K562 (cell line): ENCODE data around the gene BNC2. TPM values are rescaled to one million over a fixed set of nuclear protein-coding genes. Genes with fewer than 3 reads are reported as not detected.

ENCODE experiments used
- ATAC-seq: fragments of 200-7000 bp; cut with Tn5 transposase; 3 replicates; pipeline ENCODE4 v1.9.1; 2020; ENCODE audit warnings: moderate library complexity
- BruUV-seq: library from RNA; stranded (reverse); fragments of 400-500 nt; replicated peaks from 2 replicates; lab custom pipeline; 2021; lab: Mats Ljungman, UMichigan
- CTCF ChIA-PET: fragments of 300-600 bp; formaldehyde crosslinking; extraction: SDS; loops from one replicate; lab custom pipeline; 2021; ENCODE audit warnings: low intra/inter-chr PET ratio; lab: Yijun Ruan, JAX
- POLR2A ChIA-PET: fragments of 300-600, 350-650 bp; sonication (Branson Sonifier 250); formaldehyde crosslinking; extraction: SDS; loops from one replicate; lab custom pipeline; 2021; ENCODE audit warnings: antibody characterized with exemption, inconsistent platforms; lab: Yijun Ruan, JAX
- DNase-seq, 4 experiments: peaks; one replicate each; pipeline versions ENCODE4 v3.0.0 to v3.0.0-alpha.2; 2011 to 2018; ENCODE audit warnings: low spot score in 3 of 4, mixed read lengths in 3 of 4; ENCODE audit errors: extremely low read depth in 1 of 4
- FAIRE-seq: peaks from 2 replicates; lab custom pipeline; 2011; peaks lifted over from hg19 to GRCh38; lab: Jason Lieb, UNC
- H2AFZ ChIP-seq: 2 replicates; pipeline ENCODE4 v1.6.0; 2011; ENCODE audit warnings: low read depth, low read length, control low read depth, inconsistent platforms
- H3K27ac ChIP-seq: fragments of 200-600 bp; 3 replicates; pipeline ENCODE4 v1.8.0; 2011; ENCODE audit warnings: low read depth, mild to moderate bottlenecking, control low read depth, inconsistent platforms, low read length, moderate library complexity, mixed read lengths; ENCODE audit errors: extremely low read depth
- H3K27me3 ChIP-seq, 2 experiments: fragments of 300-600 bp in 1 of 2; 2 replicates in 1 of 2; 3 replicates in 1 of 2; pipeline versions ENCODE4 v1.6.0 to v1.8.0; 2011; ENCODE audit warnings: inconsistent platforms in 2 of 2, low read length in 2 of 2, mild to moderate bottlenecking in 1 of 2, mixed read lengths in 1 of 2, moderate library complexity in 1 of 2; ENCODE audit not compliant: control insufficient read depth in 2 of 2, insufficient read depth in 2 of 2
- H3K36me3 ChIP-seq: fragments of 300-600 bp; 3 replicates; pipeline ENCODE4 v1.8.0; 2011; ENCODE audit warnings: mild to moderate bottlenecking, low read length, inconsistent platforms; ENCODE audit not compliant: control insufficient read depth, insufficient read depth
- H3K4me1 ChIP-seq, 2 experiments: fragments of 200-600 bp in 1 of 2; replicated peaks in 1 of 2; 2 replicates in 1 of 2; 3 replicates in 1 of 2; pipeline versions ENCODE4 v1.5.1 to v1.8.0; 2011; ENCODE audit warnings: inconsistent platforms in 2 of 2, low read length in 2 of 2, mild to moderate bottlenecking in 1 of 2, mixed read lengths in 1 of 2, moderate library complexity in 1 of 2; ENCODE audit not compliant: control insufficient read depth in 2 of 2, insufficient read depth in 2 of 2
- H3K4me2 ChIP-seq: 2 replicates; pipeline ENCODE4 v1.6.1; 2011; ENCODE audit warnings: low read length, control low read depth, inconsistent platforms, mixed read lengths; ENCODE audit not compliant: insufficient read depth
- H3K4me3 ChIP-seq: fragments of 200-600 bp; sonication (generic), shearing (Covaris generic); 2 replicates; pipeline ENCODE4 v1.5.1; 2016; ENCODE audit warnings: control low read depth, inconsistent platforms
- H3K79me2 ChIP-seq: fragments of 200-600 bp; 3 replicates; pipeline ENCODE4 v1.8.0; 2011; ENCODE audit warnings: low read length, inconsistent platforms; ENCODE audit not compliant: control insufficient read depth, insufficient read depth
- H3K9ac ChIP-seq, 2 experiments: 2 replicates each; pipeline versions ENCODE4 v1.6.0 to v1.6.1; 2011; ENCODE audit warnings: low read depth in 2 of 2, low read length in 2 of 2, control low read depth in 1 of 2, inconsistent platforms in 1 of 2, mild to moderate bottlenecking in 1 of 2, mixed read lengths in 1 of 2; ENCODE audit not compliant: insufficient read depth in 1 of 2
- H3K9me1 ChIP-seq: one replicate; pipeline ENCODE4 v1.6.0; 2011; ENCODE audit warnings: inconsistent platforms, mild to moderate bottlenecking, low read length, moderate library complexity; ENCODE audit not compliant: control insufficient read depth, insufficient read depth
- H3K9me3 ChIP-seq: replicated peaks from 2 replicates; pipeline ENCODE4 v1.5.1; 2011; ENCODE audit warnings: low read depth, low read length, inconsistent platforms; ENCODE audit not compliant: control insufficient read depth, insufficient read depth
- H4K20me1 ChIP-seq: replicated peaks from 2 replicates; pipeline ENCODE4 v1.6.1; 2011; ENCODE audit warnings: low read length, inconsistent platforms, mixed read lengths; ENCODE audit not compliant: control insufficient read depth, insufficient read depth
- BACH1 ChIP-seq: fragments of 200-800 bp; sonication (Bioruptor generic); IDR thresholded peaks from 2 replicates; pipeline ENCODE4 v1.6.1; 2016; ENCODE audit warnings: missing genetic modification characterization, missing compliant biosample characterization
- CBX8 ChIP-seq: fragments of 200-600 bp; sonication (generic); IDR thresholded peaks from 2 replicates; pipeline ENCODE4 v1.6.1; 2012; ENCODE audit warnings: borderline replicate concordance, mixed run types, low read depth, mild to moderate bottlenecking, moderate library complexity, mixed read lengths, low read length, control low read depth, inconsistent platforms; ENCODE audit not compliant: poor library complexity, severe bottlenecking; ENCODE audit errors: extremely low read depth
- DIDO1 ChIP-seq: fragments of 450-650 bp; IDR thresholded peaks from 2 replicates; pipeline ENCODE4 v1.6.1; 2016; ENCODE audit warnings: low read depth, missing biosample characterization, missing genetic modification characterization
- FUS ChIP-seq: fragments of 200-400 bp; formaldehyde crosslinking; optimal IDR thresholded peaks from 2 replicates; pipeline ENCODE3; 2017; ENCODE audit warnings: low read depth, low read length
- MXD1 ChIP-seq: fragments of 250-450 bp; sonication (Bioruptor Pico); IDR thresholded peaks from 2 replicates; pipeline ENCODE4 v1.8.0; 2021; ENCODE audit warnings: borderline replicate concordance, mild to moderate bottlenecking, moderate library complexity; ENCODE audit not compliant: poor library complexity, severe bottlenecking
- TOE1 ChIP-seq, 2 experiments: fragments of 450-650 bp in 1 of 2; sonication (generic) in 1 of 2; formaldehyde crosslinking in 1 of 2; IDR thresholded peaks; 2 replicates each; pipeline versions ENCODE4 v1.7.1 to v1.8.0; 2016 to 2022; ENCODE audit warnings: borderline replicate concordance in 2 of 2, mild to moderate bottlenecking in 2 of 2, antibody characterized with exemption in 1 of 2, inconsistent platforms in 1 of 2, low read depth in 1 of 2, missing genetic modification reagents in 1 of 2, moderate library complexity in 1 of 2
- YBX1 ChIP-seq: fragments of 450-650 bp; IDR thresholded peaks from 2 replicates; pipeline ENCODE4 v1.7.1; 2016; ENCODE audit warnings: mild to moderate bottlenecking
- ZNF143 ChIP-seq: sonication (generic); formaldehyde crosslinking; IDR thresholded peaks from 2 replicates; pipeline ENCODE4 v1.9.0; 2022; ENCODE audit warnings: mild to moderate bottlenecking, missing genetic modification reagents
- ZNF780A ChIP-seq: fragments of 250-450 bp; sonication (Bioruptor Pico); IDR thresholded peaks from 2 replicates; pipeline ENCODE4 v1.5.0; 2021; ENCODE audit warnings: mild to moderate bottlenecking
- WGBS: fragments of 100-300 bp; shearing (Covaris generic); methylation state at CpG from one replicate; pipeline ENCODE4 v1.1.6; 2016; ENCODE audit warnings: low coverage, mixed read lengths; ENCODE audit not compliant: insufficient coverage; ENCODE audit errors: missing lambda C conversion rate; 5-methylcytosine and 5-hydroxymethylcytosine counted together
- in situ Hi-C: fragments of 300-500 bp; cut with MboI; formaldehyde crosslinking; loops from 4 replicates; pipeline ENCODE4 v1.15.0; 2018; ENCODE audit warnings: inconsistent platforms, mixed read lengths
- intact Hi-C: fragments of 100-400 bp; cut with micrococcal nuclease; formaldehyde crosslinking; loops from 2 replicates; pipeline ENCODE4 v1.14.2; 2022
- polyA plus RNA-seq, 8 experiments: library from polyadenylated mRNA; depleted of rRNA in 4 of 8; stranded (reverse) in 5 of 8; unstranded in 3 of 8; fragments of >200 nt; fragmentation: Nextera tagmentation in 2 of 8; fragmentation: Illumina TruSeq in 1 of 8; extraction: Ambion mirVana in 2 of 8; extraction: Trizol in 1 of 8; gene quantifications; 2 replicates each; pipeline versions ENCODE4 v1.2.1 to v1.2.3, GENCODE V29; 2011 to 2014; ENCODE audit warnings: inconsistent platforms in 1 of 8, missing spikeins in 1 of 8
- total RNA-seq, 7 experiments: library from RNA; depleted of rRNA in 6 of 7; stranded (reverse); fragments of >200 nt in 6 of 7; fragmentation: Illumina TruSeq in 2 of 7; extraction: Trizol in 2 of 7; gene quantifications; 2 replicates each; pipeline versions ENCODE4 v1.2.1 to v1.2.3, GENCODE V29; 2011 to 2021; ENCODE audit warnings: low replicate concordance in 1 of 7

The BNC2 gene
- total and polyA plus RNA-seq, 9 of the 15 experiments (the other 6 are each of a cell fraction or from before 2014, with no cell fraction given) = not detected

GRCh38 chr9:16460696-16461095, 409.8 kb downstream of the BNC2 start:
- BruUV-seq = no TSS peak
- Histone ChIP-seq H3K4me2 (no peak overlapping the region), H3K79me2 (no peaks in the 10 kb centered on the region), H3K9me1 (no peaks in the 10 kb centered on the region), H3K9me3 (no peaks in the 10 kb centered on the region), H3K4me3 (no peak overlapping the region), H3K27me3 (no peaks in the 10 kb centered on the region), H2AFZ (no peak overlapping the region), H4K20me1 (no peaks in the 10 kb centered on the region), H3K4me1 (no peaks in the 10 kb centered on the region), H3K27ac (no peak overlapping the region), H3K9ac (no peak overlapping the region), H3K36me3 (no peaks in the 10 kb centered on the region)
- intact Hi-C loops (no loop called here), in situ Hi-C loops (no loop called here)
- POLR2A ChIA-PET = no interaction called here
- TF ChIP-seq ZNF143 = no peak
- TF ChIP-seq CBX8 = no peak
- TF ChIP-seq FUS = no peak
- no peak for TF ChIP-seq TOE1 (IDR thresholded peaks at IDR 0.05; ENCODE audit: borderline replicate concordance)
- TF ChIP-seq TOE1 (CRISPR knock-in tag; IDR thresholded peaks at IDR 0.05; ENCODE audit: borderline replicate concordance, low read depth) = no peak
- TF ChIP-seq MXD1 (CRISPR knock-in tag) = no peak
- no peak for TF ChIP-seq ZNF780A (CRISPR knock-in tag)
- no peak for TF ChIP-seq DIDO1 (tag)
- no peak for TF ChIP-seq YBX1
- no peak for TF ChIP-seq BACH1 (tag)
- ATAC-seq (no peak), DNase-seq (no peak), FAIRE-seq (no peak)
- 0% methylated on average over 6 of the region's 6 CpGs for WGBS
- CTCF ChIA-PET = no interaction called here
